K562 (cell line): ENCODE results near the gene C1QTNF6. TPM values are rescaled to one million over a fixed set of nuclear protein-coding genes. Genes with fewer than 3 reads are reported as not detected.

Experiments used
- ATAC-seq: fragments of 200-7000 bp; cut with Tn5 transposase; 3 replicates; pipeline ENCODE4 v1.9.1; 2020; ENCODE audit warnings: moderate library complexity
- BruUV-seq: library from RNA; stranded (reverse); fragments of 400-500 nt; replicated peaks from 2 replicates; lab custom pipeline; 2021; lab: Mats Ljungman, UMichigan
- CTCF ChIA-PET: fragments of 300-600 bp; formaldehyde crosslinking; extraction: SDS; loops from one replicate; lab custom pipeline; 2021; ENCODE audit warnings: low intra/inter-chr PET ratio; lab: Yijun Ruan, JAX
- POLR2A ChIA-PET: fragments of 300-600, 350-650 bp; sonication (Branson Sonifier 250); formaldehyde crosslinking; extraction: SDS; loops from one replicate; lab custom pipeline; 2021; ENCODE audit warnings: antibody characterized with exemption, inconsistent platforms; lab: Yijun Ruan, JAX
- DNase-seq, 4 experiments: peaks; one replicate each; pipeline versions ENCODE4 v3.0.0 to v3.0.0-alpha.2; 2011 to 2018; ENCODE audit warnings: low spot score in 3 of 4, mixed read lengths in 3 of 4; ENCODE audit errors: extremely low read depth in 1 of 4
- FAIRE-seq: peaks from 2 replicates; lab custom pipeline; 2011; peaks lifted over from hg19 to GRCh38; lab: Jason Lieb, UNC
- H2AFZ ChIP-seq: 2 replicates; pipeline ENCODE4 v1.6.0; 2011; ENCODE audit warnings: low read depth, low read length, control low read depth, inconsistent platforms
- H3K27ac ChIP-seq: fragments of 200-600 bp; 3 replicates; pipeline ENCODE4 v1.8.0; 2011; ENCODE audit warnings: low read depth, mild to moderate bottlenecking, control low read depth, inconsistent platforms, low read length, moderate library complexity, mixed read lengths; ENCODE audit errors: extremely low read depth
- H3K27me3 ChIP-seq, 2 experiments: fragments of 300-600 bp in 1 of 2; 2 replicates in 1 of 2; 3 replicates in 1 of 2; pipeline versions ENCODE4 v1.6.0 to v1.8.0; 2011; ENCODE audit warnings: inconsistent platforms in 2 of 2, low read length in 2 of 2, mild to moderate bottlenecking in 1 of 2, mixed read lengths in 1 of 2, moderate library complexity in 1 of 2; ENCODE audit not compliant: control insufficient read depth in 2 of 2, insufficient read depth in 2 of 2
- H3K36me3 ChIP-seq: fragments of 300-600 bp; 3 replicates; pipeline ENCODE4 v1.8.0; 2011; ENCODE audit warnings: mild to moderate bottlenecking, low read length, inconsistent platforms; ENCODE audit not compliant: control insufficient read depth, insufficient read depth
- H3K4me1 ChIP-seq, 2 experiments: fragments of 200-600 bp in 1 of 2; replicated peaks in 1 of 2; 2 replicates in 1 of 2; 3 replicates in 1 of 2; pipeline versions ENCODE4 v1.5.1 to v1.8.0; 2011; ENCODE audit warnings: inconsistent platforms in 2 of 2, low read length in 2 of 2, mild to moderate bottlenecking in 1 of 2, mixed read lengths in 1 of 2, moderate library complexity in 1 of 2; ENCODE audit not compliant: control insufficient read depth in 2 of 2, insufficient read depth in 2 of 2
- H3K4me2 ChIP-seq: 2 replicates; pipeline ENCODE4 v1.6.1; 2011; ENCODE audit warnings: low read length, control low read depth, inconsistent platforms, mixed read lengths; ENCODE audit not compliant: insufficient read depth
- H3K4me3 ChIP-seq: fragments of 200-600 bp; sonication (generic), shearing (Covaris generic); 2 replicates; pipeline ENCODE4 v1.5.1; 2016; ENCODE audit warnings: control low read depth, inconsistent platforms
- H3K79me2 ChIP-seq: fragments of 200-600 bp; 3 replicates; pipeline ENCODE4 v1.8.0; 2011; ENCODE audit warnings: low read length, inconsistent platforms; ENCODE audit not compliant: control insufficient read depth, insufficient read depth
- H3K9ac ChIP-seq, 2 experiments: 2 replicates each; pipeline versions ENCODE4 v1.6.0 to v1.6.1; 2011; ENCODE audit warnings: low read depth in 2 of 2, low read length in 2 of 2, control low read depth in 1 of 2, inconsistent platforms in 1 of 2, mild to moderate bottlenecking in 1 of 2, mixed read lengths in 1 of 2; ENCODE audit not compliant: insufficient read depth in 1 of 2
- H3K9me1 ChIP-seq: one replicate; pipeline ENCODE4 v1.6.0; 2011; ENCODE audit warnings: inconsistent platforms, mild to moderate bottlenecking, low read length, moderate library complexity; ENCODE audit not compliant: control insufficient read depth, insufficient read depth
- H3K9me3 ChIP-seq: replicated peaks from 2 replicates; pipeline ENCODE4 v1.5.1; 2011; ENCODE audit warnings: low read depth, low read length, inconsistent platforms; ENCODE audit not compliant: control insufficient read depth, insufficient read depth
- H4K20me1 ChIP-seq: replicated peaks from 2 replicates; pipeline ENCODE4 v1.6.1; 2011; ENCODE audit warnings: low read length, inconsistent platforms, mixed read lengths; ENCODE audit not compliant: control insufficient read depth, insufficient read depth
- BCOR ChIP-seq: fragments of 450-650 bp; IDR thresholded peaks from 2 replicates; pipeline ENCODE4 v1.6.1; 2016
- CBX5 ChIP-seq: IDR thresholded peaks from 2 replicates; pipeline ENCODE4 v1.6.1; 2014; ENCODE audit warnings: low read depth, borderline replicate concordance
- E2F6 ChIP-seq, 2 experiments: IDR thresholded peaks; 2 replicates each; pipeline ENCODE4 v1.6.1; 2011; ENCODE audit warnings: borderline replicate concordance in 1 of 2, control low read depth in 1 of 2, low read depth in 1 of 2, low read length in 1 of 2, mild to moderate bottlenecking in 1 of 2, mixed read lengths in 1 of 2, moderate library complexity in 1 of 2; ENCODE audit not compliant: insufficient read depth in 1 of 2, insufficient read length in 1 of 2, poor library complexity in 1 of 2, severe bottlenecking in 1 of 2; ENCODE audit errors: extremely low read depth in 1 of 2
- ETV1 ChIP-seq: fragments of 450-650 bp; conservative IDR thresholded peaks from 2 replicates; pipeline ENCODE4 v1.6.1; 2016; ENCODE audit warnings: missing genetic modification characterization, control low read depth, low read depth, missing compliant biosample characterization
- GTF2A2 ChIP-seq: IDR thresholded peaks from 2 replicates; pipeline ENCODE4 v1.6.1; 2016; ENCODE audit warnings: mild to moderate bottlenecking, missing genetic modification characterization, missing compliant biosample characterization
- HDAC2 ChIP-seq: fragments of 450-650 bp; IDR thresholded peaks from 2 replicates; pipeline ENCODE4 v1.6.1; 2016; ENCODE audit warnings: mild to moderate bottlenecking
- KAT8 ChIP-seq: fragments of 450-650 bp; IDR thresholded peaks from 2 replicates; pipeline ENCODE4 v1.6.1; 2016; ENCODE audit warnings: low read depth, mild to moderate bottlenecking
- KLF10 ChIP-seq: fragments of 250-450 bp; sonication (Bioruptor Pico); IDR thresholded peaks from 2 replicates; pipeline ENCODE4 v1.6.1; 2021; ENCODE audit warnings: matching md5 sums
- MED1 ChIP-seq: sonication (generic); formaldehyde crosslinking; IDR thresholded peaks from 2 replicates; pipeline ENCODE4 v1.8.1; 2023; ENCODE audit warnings: missing genetic modification reagents, borderline replicate concordance
- RBM25 ChIP-seq: fragments of 200-400 bp; formaldehyde crosslinking; IDR thresholded peaks from 2 replicates; pipeline ENCODE4 v1.6.1; 2018; ENCODE audit warnings: low read length, low read depth, moderate library complexity; ENCODE audit not compliant: severe bottlenecking
- RFX5 ChIP-seq: IDR thresholded peaks from 2 replicates; pipeline ENCODE4 v1.6.1; 2011; ENCODE audit warnings: low read depth, mild to moderate bottlenecking, improper control_type of control experiment, low read length
- RHOXF2B ChIP-seq: fragments of 250-450 bp; sonication (Bioruptor Pico); conservative IDR thresholded peaks from 2 replicates; pipeline ENCODE4 v1.5.1; 2021
- RUNX1 ChIP-seq: sonication (generic); IDR thresholded peaks from 2 replicates; pipeline ENCODE4 v1.6.1; 2016; ENCODE audit warnings: antibody characterized with exemption, low read depth
- SETDB1 ChIP-seq: IDR thresholded peaks from one replicate; pipeline ENCODE4 v1.6.1; 2012; ENCODE audit warnings: low read length, control low read depth, inconsistent platforms
- TBP ChIP-seq: optimal IDR thresholded peaks from 2 replicates; pipeline ENCODE3; 2011; ENCODE audit warnings: low read depth, low read length, improper control_type of control experiment
- TEAD2 ChIP-seq: fragments of 450-650 bp; IDR thresholded peaks from 2 replicates; pipeline ENCODE4 v1.6.1; 2016; ENCODE audit warnings: missing genetic modification characterization, control low read depth, missing compliant biosample characterization
- TFAM ChIP-seq: fragments of 250-450 bp; sonication (Bioruptor Pico); conservative IDR thresholded peaks from 2 replicates; pipeline ENCODE4 v1.5.0; 2021; ENCODE audit warnings: mild to moderate bottlenecking, moderate library complexity
- TRIM28 ChIP-seq: fragments of 450-650 bp; IDR thresholded peaks from 2 replicates; pipeline ENCODE4 v1.6.1; 2017
- U2AF2 ChIP-seq: fragments of 200-400 bp; formaldehyde crosslinking; optimal IDR thresholded peaks from 2 replicates; pipeline ENCODE3; 2017; ENCODE audit warnings: low read depth, mild to moderate bottlenecking, low read length
- ZNF184 ChIP-seq: sonication (generic); formaldehyde crosslinking; IDR thresholded peaks from 2 replicates; pipeline ENCODE4 v1.5.0; 2020; ENCODE audit warnings: missing genetic modification reagents
- WGBS: fragments of 100-300 bp; shearing (Covaris generic); methylation state at CpG from one replicate; pipeline ENCODE4 v1.1.6; 2016; ENCODE audit warnings: low coverage, mixed read lengths; ENCODE audit not compliant: insufficient coverage; ENCODE audit errors: missing lambda C conversion rate; 5-methylcytosine and 5-hydroxymethylcytosine counted together
- in situ Hi-C: fragments of 300-500 bp; cut with MboI; formaldehyde crosslinking; loops from 4 replicates; pipeline ENCODE4 v1.15.0; 2018; ENCODE audit warnings: inconsistent platforms, mixed read lengths
- intact Hi-C: fragments of 100-400 bp; cut with micrococcal nuclease; formaldehyde crosslinking; loops from 2 replicates; pipeline ENCODE4 v1.14.2; 2022
- polyA plus RNA-seq, 8 experiments: library from polyadenylated mRNA; depleted of rRNA in 4 of 8; stranded (reverse) in 5 of 8; unstranded in 3 of 8; fragments of >200 nt; fragmentation: Nextera tagmentation in 2 of 8; fragmentation: Illumina TruSeq in 1 of 8; extraction: Ambion mirVana in 2 of 8; extraction: Trizol in 1 of 8; gene quantifications; 2 replicates each; pipeline versions ENCODE4 v1.2.1 to v1.2.3, GENCODE V29; 2011 to 2014; ENCODE audit warnings: inconsistent platforms in 1 of 8, missing spikeins in 1 of 8
- total RNA-seq, 7 experiments: library from RNA; depleted of rRNA in 6 of 7; stranded (reverse); fragments of >200 nt in 6 of 7; fragmentation: Illumina TruSeq in 2 of 7; extraction: Trizol in 2 of 7; gene quantifications; 2 replicates each; pipeline versions ENCODE4 v1.2.1 to v1.2.3, GENCODE V29; 2011 to 2021; ENCODE audit warnings: low replicate concordance in 1 of 7
- TF ChIP-seq, protein P1 (sequence below): IDR thresholded peaks from 3 replicates; pipeline ENCODE4 v1.6.1; 2011; ENCODE audit warnings: borderline replicate concordance, mild to moderate bottlenecking, moderate library complexity; ENCODE audit not compliant: insufficient read length; ENCODE audit errors: extremely low read depth

C1QTNF6 gene
- total and polyA plus RNA-seq, 9 of the 15 experiments (the other 6 are each of a cell fraction or from before 2014, with no cell fraction given), result 0.18 to 0.92 (median 0.55) TPM

GRCh38 chr22:37147186-37147990 lies 40.7 kb downstream of the C1QTNF6 start:
- no peak overlapping the region for H3K4me3 ChIP-seq
- CTCF ChIA-PET, result interaction anchor here (1.0 kb wide), 1 partner anchor 8 kb away, joined by 8 read pairs; no protein-coding TSS in a partner anchor
- no peak overlapping the region for H3K4me2 ChIP-seq
- H3K79me2 ChIP-seq, result no peaks in the 10 kb centered on the region
- H4K20me1 ChIP-seq, result no peaks in the 10 kb centered on the region; the same call in 1 of the 2 replicates
- intact Hi-C loops (no loop called here), in situ Hi-C loops (no loop called here)
- H3K27me3 ChIP-seq, result peaks cover 0 to 11% of the 10 kb centered on the region in 2 experiments; a peak in 1 of 5 replicates
- 28% methylated on average over 7 of the region's 12 CpGs for whole genome bisulfite sequencing
- FAIRE-seq (no peak), ATAC-seq (no peak), DNase-seq (no peak)
- no peaks in the 10 kb centered on the region for H3K9me3 ChIP-seq
- H3K4me1 ChIP-seq, result peaks cover 2 to 9% of the 10 kb centered on the region in 2 experiments; a peak in 4 of 5 replicates
- H2AFZ ChIP-seq, result no peak overlapping the region
- H3K36me3 ChIP-seq, result no peaks in the 10 kb centered on the region
- H3K27ac ChIP-seq, result no peak overlapping the region
- no TSS peak for BruUV-seq
- H3K9me1 ChIP-seq, result no peaks in the 10 kb centered on the region
- POLR2A ChIA-PET, result interaction anchor here (1.1 kb wide), 1 partner anchor 52 kb away, joined by 3 read pairs; no protein-coding TSS in a partner anchor
- no peak overlapping the region for H3K9ac ChIP-seq
- TF ChIP-seq ZNF184 (CRISPR knock-in tag), result no peak
- peak; percentile 56 for TF ChIP-seq RBM25
- no peak for TF ChIP-seq MED1 (CRISPR knock-in tag)
- no peak for TF ChIP-seq RUNX1
- TF ChIP-seq ETV1 (tag), result no peak
- TF ChIP-seq, protein P1, sequence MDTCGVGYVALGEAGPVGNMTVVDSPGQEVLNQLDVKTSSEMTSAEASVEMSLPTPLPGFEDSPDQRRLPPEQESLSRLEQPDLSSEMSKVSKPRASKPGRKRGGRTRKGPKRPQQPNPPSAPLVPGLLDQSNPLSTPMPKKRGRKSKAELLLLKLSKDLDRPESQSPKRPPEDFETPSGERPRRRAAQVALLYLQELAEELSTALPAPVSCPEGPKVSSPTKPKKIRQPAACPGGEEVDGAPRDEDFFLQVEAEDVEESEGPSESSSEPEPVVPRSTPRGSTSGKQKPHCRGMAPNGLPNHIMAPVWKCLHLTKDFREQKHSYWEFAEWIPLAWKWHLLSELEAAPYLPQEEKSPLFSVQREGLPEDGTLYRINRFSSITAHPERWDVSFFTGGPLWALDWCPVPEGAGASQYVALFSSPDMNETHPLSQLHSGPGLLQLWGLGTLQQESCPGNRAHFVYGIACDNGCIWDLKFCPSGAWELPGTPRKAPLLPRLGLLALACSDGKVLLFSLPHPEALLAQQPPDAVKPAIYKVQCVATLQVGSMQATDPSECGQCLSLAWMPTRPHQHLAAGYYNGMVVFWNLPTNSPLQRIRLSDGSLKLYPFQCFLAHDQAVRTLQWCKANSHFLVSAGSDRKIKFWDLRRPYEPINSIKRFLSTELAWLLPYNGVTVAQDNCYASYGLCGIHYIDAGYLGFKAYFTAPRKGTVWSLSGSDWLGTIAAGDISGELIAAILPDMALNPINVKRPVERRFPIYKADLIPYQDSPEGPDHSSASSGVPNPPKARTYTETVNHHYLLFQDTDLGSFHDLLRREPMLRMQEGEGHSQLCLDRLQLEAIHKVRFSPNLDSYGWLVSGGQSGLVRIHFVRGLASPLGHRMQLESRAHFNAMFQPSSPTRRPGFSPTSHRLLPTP, result no peak
- no peak for TF ChIP-seq HDAC2
- TF ChIP-seq GTF2A2, result no peak
- no peak for TF ChIP-seq KAT8
- TF ChIP-seq SETDB1, result no peak
- TF ChIP-seq RHOXF2B (CRISPR knock-in tag), result no peak
- no peak for TF ChIP-seq TBP
- no peak for TF ChIP-seq TFAM (CRISPR knock-in tag)
- no peak for TF ChIP-seq RFX5
- TF ChIP-seq CBX5, result no peak
- TF ChIP-seq E2F6 (IDR thresholded peaks at IDR 0.05; ENCODE audit: borderline replicate concordance in 1 of 2, extremely low read depth in 1 of 2, insufficient read depth in 1 of 2, insufficient read length in 1 of 2, low read depth in 1 of 2, low read length in 1 of 2, poor library complexity in 1 of 2, severe bottlenecking in 1 of 2), result no peak
- TF ChIP-seq TEAD2 (tag), result no peak
- TF ChIP-seq TRIM28, result no peak
- TF ChIP-seq KLF10 (CRISPR knock-in tag), result no peak
- peak; percentile 64; the same call in 1 of the 2 replicates for TF ChIP-seq BCOR
- no peak for TF ChIP-seq U2AF2
